Astrocyte of the cerebellum (primary cell): Measurements from ENCODE around the gene PLK2.

Source experiments
- DNase-seq: peaks from one replicate; pipeline ENCODE4 v3.0.0-alpha.2; 2011; ENCODE audit warnings: low read depth
- H3K4me3 ChIP-seq: 2 replicates; pipeline ENCODE4 v1.5.1; 2011; ENCODE audit warnings: mild to moderate bottlenecking, low read depth, low read length, moderate library complexity
- in situ Hi-C: cut with HindIII; loops from 2 replicates; pipeline ENCODE4 v1.10.0; 2017; ENCODE audit warnings: low sequenced_read_pairs
- TF ChIP-seq, protein P1 (sequence below): IDR thresholded peaks from 2 replicates; pipeline ENCODE4 v1.5.1; 2012; ENCODE audit warnings: low read length, low read depth, moderate library complexity, mild to moderate bottlenecking; ENCODE audit errors: missing control alignments

PLK2 gene

GRCh38 chr5:58431832-58432231, 28.1 kb downstream of the PLK2 start:
- no peak overlapping the region for H3K4me3 ChIP-seq
- DNase-seq = no peak
- TF ChIP-seq, protein P1, sequence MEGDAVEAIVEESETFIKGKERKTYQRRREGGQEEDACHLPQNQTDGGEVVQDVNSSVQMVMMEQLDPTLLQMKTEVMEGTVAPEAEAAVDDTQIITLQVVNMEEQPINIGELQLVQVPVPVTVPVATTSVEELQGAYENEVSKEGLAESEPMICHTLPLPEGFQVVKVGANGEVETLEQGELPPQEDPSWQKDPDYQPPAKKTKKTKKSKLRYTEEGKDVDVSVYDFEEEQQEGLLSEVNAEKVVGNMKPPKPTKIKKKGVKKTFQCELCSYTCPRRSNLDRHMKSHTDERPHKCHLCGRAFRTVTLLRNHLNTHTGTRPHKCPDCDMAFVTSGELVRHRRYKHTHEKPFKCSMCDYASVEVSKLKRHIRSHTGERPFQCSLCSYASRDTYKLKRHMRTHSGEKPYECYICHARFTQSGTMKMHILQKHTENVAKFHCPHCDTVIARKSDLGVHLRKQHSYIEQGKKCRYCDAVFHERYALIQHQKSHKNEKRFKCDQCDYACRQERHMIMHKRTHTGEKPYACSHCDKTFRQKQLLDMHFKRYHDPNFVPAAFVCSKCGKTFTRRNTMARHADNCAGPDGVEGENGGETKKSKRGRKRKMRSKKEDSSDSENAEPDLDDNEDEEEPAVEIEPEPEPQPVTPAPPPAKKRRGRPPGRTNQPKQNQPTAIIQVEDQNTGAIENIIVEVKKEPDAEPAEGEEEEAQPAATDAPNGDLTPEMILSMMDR = no peak
- in situ Hi-C loops = no loop called here

DNA sequence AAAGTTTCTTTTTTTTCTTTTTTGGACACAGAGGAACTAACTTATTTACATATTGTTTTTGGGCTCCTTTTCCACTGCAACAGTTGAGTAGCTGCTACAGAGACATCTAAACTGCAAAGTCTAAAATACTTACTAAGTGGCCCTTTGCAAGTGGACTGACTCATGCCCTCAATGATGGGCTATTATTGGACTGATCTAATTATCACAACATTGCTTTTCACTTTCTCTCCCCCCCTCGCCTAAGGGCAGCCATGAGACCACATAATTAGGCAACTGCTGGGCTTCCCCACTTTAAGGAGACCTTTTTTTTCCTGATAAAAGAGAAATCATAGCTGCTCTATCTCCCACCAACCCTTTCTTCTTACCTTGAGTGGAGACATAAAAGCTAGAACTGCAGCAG, 47.0 kb downstream of the PLK2 start:
- in situ Hi-C loops = no loop called here
- DNase-seq = no peak
- no peak overlapping the region for H3K4me3 ChIP-seq
- TF ChIP-seq, protein P1 = no peak

DNA sequence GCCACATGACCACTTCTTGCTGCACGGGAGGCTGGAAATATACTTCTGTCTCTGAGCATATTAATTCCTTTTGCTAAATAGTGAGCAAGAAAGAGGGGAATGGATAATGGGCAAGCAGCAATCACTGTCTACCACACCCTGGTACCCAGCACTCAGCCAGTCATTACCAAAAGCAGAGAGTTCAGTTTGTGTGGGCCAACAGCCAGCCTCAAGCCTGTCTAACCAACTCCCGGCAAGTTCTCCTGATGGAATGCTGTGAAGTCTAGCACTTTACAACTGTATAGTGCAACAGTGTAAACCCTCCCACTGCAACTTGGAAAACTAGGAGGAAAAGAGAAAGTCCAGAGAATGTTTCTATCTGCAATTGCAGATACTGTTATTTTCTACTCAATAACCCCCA, 47.8 kb downstream of the PLK2 start:
- no peak for DNase-seq
- no peak overlapping the region for H3K4me3 ChIP-seq
- TF ChIP-seq, protein P1 = no peak
- in situ Hi-C loops = no loop called here

DNA sequence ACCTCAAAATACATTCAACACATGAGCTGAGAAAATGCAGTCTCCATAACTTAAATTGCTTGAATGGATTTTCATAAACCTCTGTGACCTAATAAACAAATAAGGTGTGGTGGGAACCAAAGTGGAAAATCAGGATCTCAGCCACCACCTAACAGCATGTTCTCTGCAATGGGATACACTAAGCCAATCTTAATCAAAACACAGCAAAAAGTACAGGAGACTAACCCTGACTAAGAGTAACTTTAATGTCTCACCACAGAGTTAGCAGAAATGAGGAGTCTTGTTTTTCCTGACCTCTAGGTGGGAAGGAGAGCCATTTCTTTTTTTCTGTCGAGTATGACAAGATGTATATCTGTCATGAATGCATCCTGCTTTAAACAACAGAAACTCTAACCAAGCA, 48.5 kb downstream of the PLK2 start:
- TF ChIP-seq, protein P1 = no peak
- no peak overlapping the region for H3K4me3 ChIP-seq
- no peak for DNase-seq
- in situ Hi-C loops = no loop called here

GRCh38 chr5:58410441-58410840, 49.4 kb downstream of the PLK2 start:
- in situ Hi-C loops = no loop called here
- peak; percentile 43 for DNase-seq
- TF ChIP-seq, protein P1 = no peak
- H3K4me3 ChIP-seq = no peak overlapping the region

GRCh38 chr5:58407042-58407719, 52.7 kb downstream of the PLK2 start:
- in situ Hi-C loops = no loop called here
- DNase-seq = peak; percentile 5
- no peak overlapping the region for H3K4me3 ChIP-seq
- TF ChIP-seq, protein P1 = no peak

DNA sequence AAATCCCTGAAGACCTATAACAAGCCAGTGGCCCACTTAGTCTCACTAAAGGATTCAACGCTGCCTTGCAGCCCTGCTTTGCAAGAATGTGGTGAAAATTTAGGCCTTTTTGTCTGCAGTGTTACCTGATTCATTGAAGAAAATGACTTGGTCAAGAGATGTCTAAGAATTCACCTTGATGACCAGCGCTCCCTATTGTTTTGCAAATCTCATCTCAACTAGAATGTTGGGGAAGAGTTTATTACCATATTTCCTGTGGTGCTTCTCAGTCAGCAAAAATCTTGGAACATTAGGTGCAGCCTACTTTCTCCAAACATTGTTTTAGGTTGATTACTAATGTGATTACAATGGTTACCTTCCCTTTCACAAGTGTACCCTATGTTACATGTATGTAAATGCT, 53.5 kb downstream of the PLK2 start:
- in situ Hi-C loops = no loop called here
- H3K4me3 ChIP-seq = no peak overlapping the region
- TF ChIP-seq, protein P1 = no peak
- DNase-seq = no peak
